ENCODE measurements around the gene RPS8. TPM values are rescaled to one million over a fixed set of nuclear protein-coding genes. Genes with fewer than 3 reads are reported as not detected.

RPS8 gene
- total RNA-seq, 1 donor from 2014 or later, result 988 TPM

DNA sequence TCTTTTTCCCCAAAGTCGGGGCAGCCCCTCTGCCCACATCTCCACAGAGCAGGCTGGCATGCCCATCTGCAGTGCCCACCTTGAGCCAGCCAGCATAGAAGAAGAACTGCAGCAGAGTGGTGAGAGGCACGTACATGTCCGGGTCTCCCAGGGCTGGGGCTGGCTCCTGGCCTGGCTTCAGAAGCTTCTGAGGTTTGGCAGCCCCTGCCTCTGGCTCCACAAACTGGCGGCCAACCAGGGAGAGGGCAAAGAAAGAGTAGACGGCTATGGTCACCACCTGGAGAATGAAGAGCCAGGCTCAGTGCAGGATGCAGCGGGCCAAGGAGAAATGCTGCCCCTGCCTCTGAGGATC, 9.7 kb downstream of the RPS8 start:
- H3K9me3 Mint-ChIP-seq (ENCODE audit: unreplicated experiment), result peaks cover 7% of the 10 kb centered on the region

GRCh38 chr1:44785501-44786137, 10.3 kb downstream of the RPS8 start:
- H3K27ac Mint-ChIP-seq (ENCODE audit: unreplicated experiment), result no peak overlapping the region
- H3K9me3 Mint-ChIP-seq (ENCODE audit: unreplicated experiment), result peaks cover 7% of the 10 kb centered on the region
- H3K4me3 Mint-ChIP-seq (ENCODE audit: unreplicated experiment), result peak overlapping the region; percentile 65
- peaks cover 12% of the 10 kb centered on the region for H3K4me1 Mint-ChIP-seq (ENCODE audit: low read depth, unreplicated experiment)
- H3K36me3 Mint-ChIP-seq (ENCODE audit: unreplicated experiment), result no peaks in the 10 kb centered on the region
- TF ChIP-seq, protein P1, sequence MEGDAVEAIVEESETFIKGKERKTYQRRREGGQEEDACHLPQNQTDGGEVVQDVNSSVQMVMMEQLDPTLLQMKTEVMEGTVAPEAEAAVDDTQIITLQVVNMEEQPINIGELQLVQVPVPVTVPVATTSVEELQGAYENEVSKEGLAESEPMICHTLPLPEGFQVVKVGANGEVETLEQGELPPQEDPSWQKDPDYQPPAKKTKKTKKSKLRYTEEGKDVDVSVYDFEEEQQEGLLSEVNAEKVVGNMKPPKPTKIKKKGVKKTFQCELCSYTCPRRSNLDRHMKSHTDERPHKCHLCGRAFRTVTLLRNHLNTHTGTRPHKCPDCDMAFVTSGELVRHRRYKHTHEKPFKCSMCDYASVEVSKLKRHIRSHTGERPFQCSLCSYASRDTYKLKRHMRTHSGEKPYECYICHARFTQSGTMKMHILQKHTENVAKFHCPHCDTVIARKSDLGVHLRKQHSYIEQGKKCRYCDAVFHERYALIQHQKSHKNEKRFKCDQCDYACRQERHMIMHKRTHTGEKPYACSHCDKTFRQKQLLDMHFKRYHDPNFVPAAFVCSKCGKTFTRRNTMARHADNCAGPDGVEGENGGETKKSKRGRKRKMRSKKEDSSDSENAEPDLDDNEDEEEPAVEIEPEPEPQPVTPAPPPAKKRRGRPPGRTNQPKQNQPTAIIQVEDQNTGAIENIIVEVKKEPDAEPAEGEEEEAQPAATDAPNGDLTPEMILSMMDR (IDR thresholded peaks at IDR 0.05; ENCODE audit: partially characterized antibody, unreplicated experiment), result no peak
- no peak for DNase-seq
- H3K27me3 Mint-ChIP-seq (ENCODE audit: unreplicated experiment), result peaks cover 5% of the 10 kb centered on the region

More for the DNA sequence above, 9.7 kb downstream of the RPS8 start:
- Mint-ChIP-seq H3K27me3 (ENCODE audit: unreplicated experiment) (peaks cover 5% of the 10 kb centered on the region), H3K4me1 (ENCODE audit: low read depth, unreplicated experiment) (peaks cover 12% of the 10 kb centered on the region), H3K4me3 (ENCODE audit: unreplicated experiment) (peak overlapping the region; percentile 65), H3K27ac (ENCODE audit: unreplicated experiment) (no peak overlapping the region), H3K36me3 (ENCODE audit: unreplicated experiment) (no peaks in the 10 kb centered on the region)
- DNase-seq, result no peak
- TF ChIP-seq, protein P1 (IDR thresholded peaks at IDR 0.05; ENCODE audit: partially characterized antibody, unreplicated experiment), result no peak

GRCh38 chr1:44786138-44786840, 10.9 kb downstream of the RPS8 start:
- Mint-ChIP-seq H3K36me3 (ENCODE audit: unreplicated experiment) (no peaks in the 10 kb centered on the region), H3K27me3 (ENCODE audit: unreplicated experiment) (peaks cover 5% of the 10 kb centered on the region), H3K4me3 (ENCODE audit: unreplicated experiment) (peak overlapping the region; percentile 65), H3K9me3 (ENCODE audit: unreplicated experiment) (peaks cover 7% of the 10 kb centered on the region), H3K4me1 (ENCODE audit: low read depth, unreplicated experiment) (peaks cover 12% of the 10 kb centered on the region), H3K27ac (ENCODE audit: unreplicated experiment) (no peak overlapping the region)
- TF ChIP-seq, protein P1 (IDR thresholded peaks at IDR 0.05; ENCODE audit: partially characterized antibody, unreplicated experiment), result peak; percentile 100
- peak; percentile 82 for DNase-seq

DNA sequence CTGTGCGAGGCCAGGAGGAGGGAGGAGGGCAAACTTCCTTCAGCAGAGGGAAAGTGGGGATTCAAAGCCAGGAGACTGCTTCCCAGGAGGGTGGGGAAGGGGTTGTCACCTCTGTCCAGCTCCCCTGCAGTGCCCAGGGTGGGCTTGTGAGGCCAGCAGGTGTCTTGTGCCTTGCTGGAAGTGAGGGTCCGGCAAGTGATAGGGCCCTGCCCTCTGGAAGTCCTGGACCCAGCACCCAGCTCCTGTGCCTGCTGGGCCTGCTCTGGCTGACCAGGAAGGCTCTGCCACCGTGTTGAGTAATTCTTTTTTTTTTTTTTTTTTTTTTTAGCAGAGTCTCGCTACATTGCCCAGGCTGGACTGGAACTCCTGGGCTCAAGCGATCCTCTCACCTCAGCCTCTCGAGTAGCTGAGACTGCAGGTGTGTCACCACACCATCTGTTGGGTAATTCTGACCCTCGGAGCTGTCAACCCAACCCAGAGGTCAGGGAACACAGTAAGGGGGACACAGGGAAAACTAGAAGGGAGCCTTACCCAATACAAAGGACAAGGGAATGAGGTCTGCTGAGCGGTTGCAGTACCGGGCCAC, 11.6 kb downstream of the RPS8 start:
- TF ChIP-seq, protein P1 (IDR thresholded peaks at IDR 0.05; ENCODE audit: partially characterized antibody, unreplicated experiment), result no peak

DNA sequence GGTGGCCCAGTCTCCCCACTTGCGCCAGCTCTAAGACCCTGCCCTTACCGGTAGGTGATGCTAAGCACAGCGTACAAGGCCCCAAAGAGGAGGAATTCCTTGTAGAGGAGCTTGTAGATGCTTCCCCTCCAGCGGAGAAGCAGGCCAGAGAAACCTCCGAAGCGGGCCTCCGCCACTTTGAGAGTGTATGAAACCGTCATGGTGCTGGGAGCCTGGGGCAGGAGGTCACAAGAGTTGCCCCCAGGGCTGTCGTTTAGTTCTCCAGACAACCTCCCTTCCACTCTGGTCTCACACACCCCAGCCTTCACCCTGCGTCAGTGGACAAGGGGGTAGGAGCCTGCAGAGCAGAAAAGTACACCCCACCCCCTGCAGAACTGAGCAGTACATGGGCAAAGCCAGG, 12.2 kb downstream of the RPS8 start:
- Mint-ChIP-seq H3K4me3 (ENCODE audit: unreplicated experiment) (no peak overlapping the region), H3K36me3 (ENCODE audit: unreplicated experiment) (no peaks in the 10 kb centered on the region), H3K27me3 (ENCODE audit: unreplicated experiment) (peaks cover 9% of the 10 kb centered on the region), H3K4me1 (ENCODE audit: low read depth, unreplicated experiment) (peaks cover 13% of the 10 kb centered on the region), H3K27ac (ENCODE audit: unreplicated experiment) (no peak overlapping the region), H3K9me3 (ENCODE audit: unreplicated experiment) (peaks cover 8% of the 10 kb centered on the region)
- TF ChIP-seq, protein P1 (IDR thresholded peaks at IDR 0.05; ENCODE audit: partially characterized antibody, unreplicated experiment), result no peak
- DNase-seq, result no peak

More for the DNA sequence above, 11.6 kb downstream of the RPS8 start:
- Mint-ChIP-seq H3K4me3 (ENCODE audit: unreplicated experiment) (peak overlapping the region; percentile 63), H3K27ac (ENCODE audit: unreplicated experiment) (no peak overlapping the region), H3K9me3 (ENCODE audit: unreplicated experiment) (peaks cover 7% of the 10 kb centered on the region), H3K36me3 (ENCODE audit: unreplicated experiment) (no peaks in the 10 kb centered on the region), H3K4me1 (ENCODE audit: low read depth, unreplicated experiment) (peaks cover 13% of the 10 kb centered on the region), H3K27me3 (ENCODE audit: unreplicated experiment) (peaks cover 6% of the 10 kb centered on the region)
- no peak for DNase-seq

All from glutamatergic neuron (in vitro differentiated cells).